K562 (cell line): ENCODE measurements around the gene PRDM1.

Experiments used
- CTCF ChIP-seq, 3 experiments: IDR thresholded peaks in 2 of 3; conservative IDR thresholded peaks in 1 of 3; 2 replicates each; pipeline ENCODE4 v1.5.1; 2011 to 2012; ENCODE audit warnings: low read length in 3 of 3, mild to moderate bottlenecking in 3 of 3, control low read depth in 2 of 3, improper control_type of control experiment in 1 of 3, inconsistent platforms in 1 of 3, low read depth in 1 of 3, mixed read lengths in 1 of 3, moderate library complexity in 1 of 3; ENCODE audit not compliant: insufficient read depth in 2 of 3
- MXI1 ChIP-seq: IDR thresholded peaks from 2 replicates; pipeline ENCODE4 v1.6.1; 2011; ENCODE audit warnings: low read depth, mild to moderate bottlenecking, improper control_type of control experiment, low read length
- NFE2L1 ChIP-seq: fragments of 450-650 bp; IDR thresholded peaks from 2 replicates; pipeline ENCODE4 v1.6.1; 2016; ENCODE audit warnings: missing genetic modification characterization, low read depth, mild to moderate bottlenecking, missing compliant biosample characterization, moderate library complexity, borderline replicate concordance
- SP1 ChIP-seq: sonication (generic); formaldehyde crosslinking; IDR thresholded peaks from 2 replicates; pipeline ENCODE4 v1.8.1; 2022; ENCODE audit warnings: mild to moderate bottlenecking, missing genetic modification reagents
- ZBTB43 ChIP-seq: sonication (generic); formaldehyde crosslinking; IDR thresholded peaks from 2 replicates; pipeline ENCODE4 v1.8.0; 2023; ENCODE audit warnings: mild to moderate bottlenecking, missing genetic modification reagents

- no peak for TF ChIP-seq ZBTB43 (CRISPR knock-in tag)
- TF ChIP-seq CTCF (IDR thresholded peaks at IDR 0.05 in 2 of 3, conservative IDR thresholded peaks at IDR 0.05 in 1 of 3; ENCODE audit: insufficient read depth in 2 of 3, low read depth in 1 of 3, low read length in 3 of 3): no peak
- TF ChIP-seq SP1 (CRISPR knock-in tag): no peak
- no peak for TF ChIP-seq MXI1
- TF ChIP-seq NFE2L1 (tag): no peak
Measured at GRCh38 chr6:106037060-106037459, 49.1 kb upstream of the PRDM1 start.
